Glutamatergic neuron (in vitro differentiated cells): Measurements from ENCODE around the gene ASIC5. TPM values are rescaled to one million over a fixed set of nuclear protein-coding genes. Genes with fewer than 3 reads are reported as not detected.

ENCODE experiments used
- DNase-seq: peaks from one replicate; pipeline ENCODE4 v3.0.0; 2022
- H3K27ac Mint-ChIP-seq: one replicate; pipeline ENCODE4 v1.8.0; 2020; ENCODE audit warnings: mild to moderate bottlenecking, mixed read lengths, inconsistent platforms; ENCODE audit not compliant: unreplicated experiment
- H3K27me3 Mint-ChIP-seq: one replicate; pipeline ENCODE4 v1.8.0; 2020; ENCODE audit warnings: mild to moderate bottlenecking, moderate library complexity, mixed read lengths, inconsistent platforms; ENCODE audit not compliant: unreplicated experiment
- H3K36me3 Mint-ChIP-seq: one replicate; pipeline ENCODE4 v1.8.0; 2020; ENCODE audit warnings: mild to moderate bottlenecking, mixed read lengths, inconsistent platforms; ENCODE audit not compliant: unreplicated experiment
- H3K4me1 Mint-ChIP-seq: one replicate; pipeline ENCODE4 v1.8.0; 2020; ENCODE audit warnings: mild to moderate bottlenecking, low read depth, mixed read lengths, inconsistent platforms; ENCODE audit not compliant: unreplicated experiment
- H3K4me3 Mint-ChIP-seq: one replicate; pipeline ENCODE4 v1.8.0; 2020; ENCODE audit warnings: mild to moderate bottlenecking, mixed read lengths, inconsistent platforms; ENCODE audit not compliant: unreplicated experiment
- H3K9me3 Mint-ChIP-seq: one replicate; pipeline ENCODE4 v1.8.0; 2020; ENCODE audit warnings: mild to moderate bottlenecking, moderate library complexity, mixed read lengths, inconsistent platforms; ENCODE audit not compliant: unreplicated experiment
- CTCF ChIP-seq: fragments of 200-600 bp; sonication (generic); IDR thresholded peaks from one replicate; pipeline ENCODE4 v1.5.0; 2021; ENCODE audit not compliant: partially characterized antibody, unreplicated experiment
- long read RNA-seq: library from polyadenylated mRNA; unstranded; transcript quantifications from one replicate; pipeline ENCODE4 v2.0.0, GENCODE V29; 2020; ENCODE audit not compliant: unreplicated experiment
- total RNA-seq: library from RNA; stranded (reverse); fragmentation: NEBNext Ultra II Directional; extraction: Animal tissue kit (Norgen Biotek cat#: 25700); gene quantifications from one replicate; pipeline ENCODE4 v1.2.1, GENCODE V29; 2021; ENCODE audit not compliant: unreplicated experiment

Gene ASIC5
- total RNA-seq: not detected
- long read RNA-seq: 0 reads

- H3K27ac Mint-ChIP-seq: no peak within 1 kb of the TSS
- no peak for DNase-seq
- no peak within 1 kb of the TSS for H3K4me3 Mint-ChIP-seq
- TF ChIP-seq CTCF: no peak
- peaks cover 2% of the 10 kb centered on the region for H3K9me3 Mint-ChIP-seq
- H3K36me3 Mint-ChIP-seq: peaks cover 5% of the 10 kb centered on the region
- H3K27me3 Mint-ChIP-seq: no peaks in the 10 kb centered on the region
- H3K4me1 Mint-ChIP-seq: no peaks in the 10 kb centered on the region
Measured at GRCh38 chr4:155866177-155866576, at the start of gene ASIC5. TSS of gene ASIC5 (minus strand) at chr4:155866277. CDS start at chr4:155866226, 51 bp downstream.

- H3K4me1 Mint-ChIP-seq: peaks cover 3% of the 10 kb centered on the region
- H3K27me3 Mint-ChIP-seq: no peaks in the 10 kb centered on the region
- no peak overlapping the region for H3K4me3 Mint-ChIP-seq
- TF ChIP-seq CTCF: no peak
- no peak for DNase-seq
- H3K9me3 Mint-ChIP-seq: no peaks in the 10 kb centered on the region
- H3K36me3 Mint-ChIP-seq: no peaks in the 10 kb centered on the region
- no peak overlapping the region for H3K27ac Mint-ChIP-seq
Measured at GRCh38 chr4:155914782-155915181, 48.7 kb upstream of the ASIC5 start.

GRCh38 chr4:155911905-155912304, 45.8 kb upstream of the ASIC5 start:
- H3K4me1 Mint-ChIP-seq: peaks cover 7% of the 10 kb centered on the region

GRCh38 chr4:155909615-155910226, 43.6 kb upstream of the ASIC5 start:
- no peaks in the 10 kb centered on the region for H3K36me3 Mint-ChIP-seq

More at GRCh38 chr4:155911905-155912304, 45.8 kb upstream of the ASIC5 start:
- Mint-ChIP-seq H3K27ac (no peak overlapping the region), H3K36me3 (no peaks in the 10 kb centered on the region), H3K4me3 (no peak overlapping the region), H3K27me3 (no peaks in the 10 kb centered on the region), H3K9me3 (no peaks in the 10 kb centered on the region)
- no peak for DNase-seq
- TF ChIP-seq CTCF: no peak

More at GRCh38 chr4:155909615-155910226, 43.6 kb upstream of the ASIC5 start:
- no peaks in the 10 kb centered on the region for H3K9me3 Mint-ChIP-seq
- H3K27me3 Mint-ChIP-seq: no peaks in the 10 kb centered on the region
- no peak for TF ChIP-seq CTCF
- DNase-seq: no peak
- H3K4me3 Mint-ChIP-seq: no peak overlapping the region
- H3K4me1 Mint-ChIP-seq: peaks cover 14% of the 10 kb centered on the region
- H3K27ac Mint-ChIP-seq: no peak overlapping the region
